HG03135 (cell line): ENCODE measurements around the gene TNFAIP2.
A peak's percentile ranks its signal among the peaks of the same experiment; 100 is the strongest.

Experiments used
- ATAC-seq: cut with Tn5 transposase; IDR thresholded peaks from one replicate; pipeline ENCODE4 v1.9.1; 2021; ENCODE audit warnings: mild to moderate bottlenecking, moderate library complexity; ENCODE audit not compliant: unreplicated experiment

The TNFAIP2 gene, protein sequence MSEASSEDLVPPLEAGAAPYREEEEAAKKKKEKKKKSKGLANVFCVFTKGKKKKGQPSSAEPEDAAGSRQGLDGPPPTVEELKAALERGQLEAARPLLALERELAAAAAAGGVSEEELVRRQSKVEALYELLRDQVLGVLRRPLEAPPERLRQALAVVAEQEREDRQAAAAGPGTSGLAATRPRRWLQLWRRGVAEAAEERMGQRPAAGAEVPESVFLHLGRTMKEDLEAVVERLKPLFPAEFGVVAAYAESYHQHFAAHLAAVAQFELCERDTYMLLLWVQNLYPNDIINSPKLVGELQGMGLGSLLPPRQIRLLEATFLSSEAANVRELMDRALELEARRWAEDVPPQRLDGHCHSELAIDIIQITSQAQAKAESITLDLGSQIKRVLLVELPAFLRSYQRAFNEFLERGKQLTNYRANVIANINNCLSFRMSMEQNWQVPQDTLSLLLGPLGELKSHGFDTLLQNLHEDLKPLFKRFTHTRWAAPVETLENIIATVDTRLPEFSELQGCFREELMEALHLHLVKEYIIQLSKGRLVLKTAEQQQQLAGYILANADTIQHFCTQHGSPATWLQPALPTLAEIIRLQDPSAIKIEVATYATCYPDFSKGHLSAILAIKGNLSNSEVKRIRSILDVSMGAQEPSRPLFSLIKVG

DNA sequence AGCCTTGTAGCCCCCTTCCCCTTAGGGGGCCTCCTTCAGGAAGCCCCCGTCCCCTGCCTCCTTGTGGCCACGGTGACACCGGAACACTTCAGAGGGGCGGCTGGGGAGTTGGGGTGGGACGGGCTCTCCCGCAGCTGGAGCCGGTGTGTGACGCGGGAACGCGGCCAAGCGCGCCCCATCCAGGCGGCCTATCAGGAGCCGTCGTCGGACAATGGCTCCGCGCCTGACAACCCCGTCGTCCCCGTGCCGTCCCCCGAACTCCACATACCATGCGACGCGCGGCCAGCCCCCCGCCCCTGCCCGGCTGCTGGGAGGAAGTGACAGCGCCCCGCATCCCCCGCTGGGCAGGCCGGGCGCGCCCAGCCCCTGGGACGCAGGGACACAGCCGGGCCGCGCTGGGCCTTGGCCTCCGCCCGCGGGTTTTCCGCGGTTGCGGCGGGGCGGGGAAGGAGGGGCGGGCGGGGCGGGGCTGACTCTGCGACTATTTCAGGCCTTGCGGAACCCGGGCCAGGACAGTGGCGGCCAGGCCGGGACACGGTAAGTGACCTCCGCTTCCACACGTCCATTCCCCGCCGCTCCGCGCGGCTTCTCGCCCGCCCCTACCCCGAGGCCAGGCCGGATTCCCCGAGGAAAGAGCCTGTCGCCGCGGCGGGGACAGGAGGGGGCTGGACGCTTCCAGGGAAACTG lies at the start of gene TNFAIP2:
Gene TNFAIP2 (plus strand): TSS at position 515 of the 687 bp plus-strand sequence. CDS start 2,997 bp downstream, outside the sequence.
- no peak for ATAC-seq

DNA sequence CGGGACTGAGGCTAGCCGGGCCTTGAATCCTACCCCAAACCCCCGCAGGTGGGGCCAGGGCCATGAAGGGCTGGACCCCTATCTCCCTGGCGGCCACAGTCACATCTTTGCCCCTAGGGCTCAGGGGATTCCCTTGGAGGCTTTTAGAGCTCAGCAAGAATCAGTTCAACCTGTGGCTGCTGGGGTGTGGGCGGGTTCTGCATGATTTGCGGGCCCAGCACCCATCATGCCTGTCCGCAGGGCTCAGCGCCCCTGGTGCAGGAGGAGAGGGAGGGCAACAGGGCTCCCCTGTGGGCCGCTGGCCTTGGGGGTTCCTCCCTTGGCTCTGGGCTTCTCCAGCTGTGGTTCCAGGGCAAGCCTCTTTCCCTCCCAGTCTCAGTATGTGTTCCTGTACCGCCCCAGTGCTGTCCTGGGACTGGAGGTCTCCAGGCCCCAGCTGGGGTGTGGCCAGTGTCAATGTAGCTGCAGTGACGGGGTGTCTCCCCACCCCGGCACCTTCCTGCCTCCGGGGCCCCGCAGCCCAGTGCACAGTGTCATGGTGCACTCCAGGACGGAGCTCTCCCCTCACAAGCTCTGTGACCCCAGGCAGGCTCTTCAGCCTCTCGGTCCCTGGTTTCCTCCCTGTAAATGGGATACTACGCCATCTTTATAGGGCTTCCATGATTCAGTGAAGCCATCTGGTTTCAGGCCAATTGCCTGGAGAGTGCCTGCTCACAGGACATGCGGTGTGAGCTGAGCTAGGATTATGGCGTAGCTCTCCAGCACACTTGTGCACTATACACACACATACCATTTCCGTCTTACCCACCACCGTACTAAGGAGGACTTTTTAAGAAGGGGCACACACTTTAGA lies 49.2 kb upstream of the TNFAIP2 start:
- ATAC-seq = no peak

DNA sequence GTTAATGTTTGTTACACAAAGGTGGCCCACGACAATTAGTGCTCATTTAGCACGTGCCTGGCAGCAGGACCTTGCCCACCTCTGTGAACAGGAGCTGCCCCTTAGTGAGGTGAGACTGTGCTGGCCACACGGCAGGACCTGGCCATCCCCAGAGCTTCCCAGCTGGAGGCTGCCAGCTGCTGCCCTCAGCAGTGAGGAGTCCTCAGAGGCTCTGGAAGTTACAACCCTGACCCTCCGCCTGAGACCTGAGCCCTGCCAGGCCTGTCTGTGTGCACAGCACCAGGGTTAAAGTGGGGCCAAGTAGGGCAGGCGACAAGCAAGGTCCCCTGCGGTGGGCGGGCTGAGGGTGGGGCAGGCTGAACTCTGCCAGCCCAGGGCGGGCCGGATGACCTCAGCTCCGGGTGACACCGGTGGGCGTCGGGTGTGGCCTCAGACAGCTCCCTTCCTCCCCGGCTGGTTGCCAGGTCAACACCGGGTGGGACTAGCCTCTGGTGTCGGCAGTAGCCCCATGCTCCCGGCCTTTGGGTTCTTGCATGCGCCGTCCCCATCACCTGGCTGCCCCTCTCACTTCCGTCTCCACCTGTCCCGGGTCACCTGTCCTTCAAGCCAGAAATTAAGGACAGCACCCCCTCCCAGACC lies 48.4 kb upstream of the TNFAIP2 start:
- no peak for ATAC-seq

DNA sequence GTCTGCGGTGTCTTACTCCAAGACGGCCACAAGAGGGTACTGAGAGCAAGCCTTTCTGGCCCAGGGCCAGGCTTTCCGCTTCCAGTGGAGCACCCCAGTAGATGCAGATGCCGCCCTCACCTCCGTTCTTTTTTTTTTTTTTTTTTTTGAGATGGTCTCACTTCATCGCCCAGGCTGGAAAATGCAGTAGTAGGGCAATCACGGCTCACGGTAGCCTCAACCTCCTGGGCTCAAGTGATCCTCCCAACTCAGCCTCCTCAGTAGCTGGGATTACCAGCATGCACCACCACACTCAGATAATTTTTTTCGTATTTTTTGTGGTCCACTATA lies 44.9 kb upstream of the TNFAIP2 start:
- peak; percentile 47 for ATAC-seq

DNA sequence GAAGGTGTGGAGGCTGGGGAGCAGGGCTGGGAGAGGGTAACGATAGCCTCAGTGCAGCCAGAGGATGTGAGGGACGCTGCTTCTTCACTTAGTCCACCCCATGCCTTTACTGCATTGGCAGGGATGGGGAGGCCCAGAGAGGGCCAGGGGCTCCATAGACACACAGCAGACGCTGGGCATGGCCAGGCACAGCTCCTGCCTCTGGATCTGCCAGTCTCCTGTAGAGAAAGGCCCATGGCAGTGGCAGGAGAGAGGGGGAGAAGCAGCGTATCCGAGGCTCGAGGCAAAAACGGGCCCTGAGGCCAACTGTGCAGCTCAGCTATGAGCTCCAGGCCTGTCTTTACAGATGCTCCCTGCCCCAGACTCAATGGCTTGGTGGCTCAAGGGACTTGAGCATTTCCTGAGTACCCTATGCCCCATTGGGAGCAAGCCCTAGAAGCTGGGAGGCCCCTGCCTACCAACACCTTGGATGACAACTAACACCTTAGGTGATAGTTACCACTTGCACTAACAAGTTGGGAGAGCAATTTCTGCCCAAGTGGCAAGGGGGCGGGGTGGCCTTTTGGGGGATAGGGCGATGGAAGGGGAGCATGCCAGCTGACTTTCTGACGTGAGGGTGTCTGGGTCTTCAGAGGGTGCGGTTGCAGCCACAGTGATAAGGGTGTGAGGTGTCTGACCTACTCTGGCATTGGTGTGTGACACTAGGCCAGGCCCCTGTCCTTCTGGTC lies 44.2 kb upstream of the TNFAIP2 start:
- no peak for ATAC-seq

DNA sequence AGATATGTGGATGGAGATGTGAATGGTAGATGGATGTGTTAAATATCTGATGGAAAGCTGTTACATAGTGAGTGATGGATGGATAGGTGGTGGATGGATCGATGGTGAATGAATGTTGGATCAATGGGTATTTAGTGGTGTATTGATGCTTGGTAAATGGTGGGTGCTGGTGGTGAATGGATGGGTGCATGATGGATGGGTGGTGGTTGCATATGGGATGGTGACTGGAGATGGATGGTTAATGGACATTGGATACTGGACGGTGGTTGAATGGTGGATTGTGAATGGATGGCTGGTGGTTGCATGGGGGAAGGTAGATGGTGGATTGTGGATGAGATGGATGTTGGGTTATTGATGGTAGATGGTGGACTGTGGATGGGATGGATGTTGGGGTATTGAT lies 41.3 kb upstream of the TNFAIP2 start:
- ATAC-seq = no peak

DNA sequence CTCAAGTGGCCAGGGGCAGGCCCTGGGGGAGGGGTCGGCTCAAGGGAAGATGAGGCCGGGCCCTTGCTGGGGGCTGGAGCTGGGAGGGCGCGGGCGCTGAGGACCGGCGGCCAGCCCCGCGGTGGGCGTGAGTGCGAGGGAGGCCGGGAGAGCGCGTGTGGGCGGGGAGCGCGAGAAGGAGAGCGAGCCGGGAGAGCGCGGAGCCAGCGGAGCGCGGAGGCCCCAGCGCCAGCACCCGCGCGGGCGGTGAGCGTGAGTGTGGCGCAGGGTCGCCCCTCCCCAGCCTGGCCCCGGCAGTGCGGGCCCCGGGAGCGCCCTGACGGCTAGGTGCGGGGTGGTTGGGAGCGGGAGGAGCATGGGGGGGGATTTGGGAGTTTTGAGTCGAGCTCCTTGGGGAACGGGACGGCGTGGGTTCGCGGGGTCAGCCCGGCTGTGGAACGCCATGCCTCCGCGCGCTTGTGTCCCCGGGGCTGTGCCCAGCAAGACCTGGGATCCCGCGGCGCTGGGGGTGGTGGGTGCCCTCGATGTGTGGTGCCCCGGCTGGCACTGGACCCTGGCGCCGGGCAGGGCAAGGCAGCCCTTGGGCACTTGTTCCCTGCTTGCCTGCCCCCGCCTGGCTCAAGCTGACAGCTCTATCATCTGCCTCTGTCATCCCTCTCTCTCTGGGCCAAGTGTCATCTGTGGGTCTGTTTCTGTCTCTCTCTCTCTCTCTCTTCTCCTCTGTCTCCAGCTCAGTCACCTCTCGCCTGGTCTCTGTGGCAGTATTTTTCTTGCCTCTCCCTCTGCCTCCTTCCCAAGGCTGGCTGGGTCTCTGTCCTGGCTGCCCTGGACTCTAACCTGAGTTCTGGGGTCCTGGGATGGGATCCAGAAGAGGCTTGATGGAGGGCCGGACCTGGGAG lies 39.0 kb upstream of the TNFAIP2 start, which contains the start of gene LBHD2:
Gene LBHD2 (plus strand): TSS at position 190 of the 899 bp plus-strand sequence. CDS start 1,803 bp downstream, outside the sequence.
- ATAC-seq = no peak

DNA sequence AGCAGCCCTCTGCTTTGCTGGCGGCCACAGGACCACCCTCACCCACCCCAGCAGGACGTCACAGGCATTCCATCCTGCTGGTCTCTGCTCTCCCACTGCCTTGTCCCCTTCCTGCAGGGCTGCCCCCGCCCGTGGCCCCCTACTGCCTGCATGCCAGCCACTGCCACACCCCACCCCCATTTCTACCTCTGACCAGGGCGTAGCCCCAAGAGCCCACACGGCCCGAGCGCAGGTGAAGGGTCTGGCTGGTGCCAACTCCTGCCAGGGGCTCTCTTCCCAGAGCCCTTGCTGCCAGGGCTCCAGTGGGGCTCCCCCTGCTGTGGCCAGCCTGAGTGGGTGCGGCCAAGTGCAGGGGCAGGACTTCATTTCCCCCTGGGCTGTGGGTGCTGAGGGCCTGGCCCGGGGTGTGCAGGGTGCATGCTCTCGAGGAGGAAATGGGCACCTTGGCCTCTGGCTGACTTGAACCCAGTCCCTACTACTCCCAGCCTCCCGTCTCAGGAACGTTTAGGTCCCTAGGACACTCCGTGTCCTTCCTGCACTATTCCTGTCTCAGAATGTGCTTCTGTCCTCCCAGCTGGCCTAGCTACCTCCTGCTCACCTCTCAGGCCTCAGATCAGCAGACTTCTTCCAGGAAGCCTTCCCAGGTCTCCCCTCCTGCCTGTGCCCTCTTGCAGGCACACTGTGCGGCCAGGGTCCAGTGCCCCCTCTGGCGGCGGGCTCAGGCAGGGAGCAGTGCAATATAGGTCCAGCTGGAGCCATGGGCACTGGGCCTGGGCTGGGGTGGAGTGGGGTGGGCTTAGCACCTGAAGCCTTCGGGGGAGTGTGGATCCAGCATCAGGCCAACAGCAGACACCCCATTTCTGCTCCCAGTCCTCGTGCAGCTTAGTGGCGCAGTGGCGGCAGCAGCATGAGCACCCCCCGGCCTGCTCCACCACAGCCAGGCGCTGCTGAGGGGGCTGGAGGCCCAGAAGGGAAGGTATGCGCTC lies 37.9 kb upstream of the TNFAIP2 start:
- no peak for ATAC-seq

DNA sequence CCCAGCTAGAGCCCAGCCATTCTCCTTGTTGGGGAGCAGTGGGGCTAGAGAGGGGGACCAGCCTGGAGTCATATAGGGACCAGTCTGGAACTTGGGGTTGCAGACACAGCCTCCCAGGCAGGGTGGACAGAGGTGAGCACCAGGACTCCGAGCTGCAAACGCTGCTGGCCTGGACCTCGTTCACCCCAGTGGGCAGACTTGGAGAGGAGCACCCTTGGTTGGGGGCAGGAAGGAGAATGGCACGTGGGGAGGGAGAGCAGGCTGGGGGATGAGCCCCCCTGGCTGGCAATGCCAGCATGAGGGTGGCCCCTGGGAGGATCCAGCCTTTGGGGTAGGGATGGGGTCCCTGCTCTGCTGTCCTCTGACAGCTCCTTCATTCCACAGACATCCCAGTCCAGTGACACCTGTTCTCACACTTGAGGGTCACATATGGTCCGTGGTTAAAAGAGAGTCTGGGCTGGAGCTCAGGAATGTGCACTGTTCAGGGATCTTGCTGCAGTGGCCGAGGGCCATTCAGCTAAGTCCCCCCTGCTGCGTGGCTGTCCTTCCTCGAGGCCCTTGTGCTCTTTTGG lies 36.4 kb upstream of the TNFAIP2 start:
- ATAC-seq = no peak

DNA sequence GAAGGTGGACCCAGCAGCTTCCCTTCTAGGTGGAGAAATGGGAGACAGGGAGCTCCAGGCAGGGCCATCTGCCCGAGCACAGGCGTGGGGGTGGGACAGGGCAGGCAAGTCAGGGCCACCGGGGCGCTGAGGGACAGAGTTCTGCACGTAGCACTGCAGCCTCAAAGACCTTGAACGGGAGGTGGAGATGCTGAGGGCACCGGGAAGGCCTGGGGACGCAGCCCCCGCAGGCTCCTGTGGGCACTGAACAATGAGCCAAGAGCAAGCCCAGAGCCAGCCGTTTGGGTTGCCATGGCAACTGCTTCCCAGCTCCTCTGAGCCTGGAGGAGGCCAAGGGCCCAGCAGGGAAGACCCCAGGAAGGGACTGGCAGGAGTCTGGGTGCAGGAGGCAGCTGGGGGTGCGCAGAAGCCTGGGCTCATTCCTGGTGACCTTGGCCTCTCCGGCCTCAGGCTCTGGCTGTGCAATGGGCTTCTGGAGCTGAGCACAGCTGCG lies 35.9 kb upstream of the TNFAIP2 start:
- ATAC-seq = no peak

DNA sequence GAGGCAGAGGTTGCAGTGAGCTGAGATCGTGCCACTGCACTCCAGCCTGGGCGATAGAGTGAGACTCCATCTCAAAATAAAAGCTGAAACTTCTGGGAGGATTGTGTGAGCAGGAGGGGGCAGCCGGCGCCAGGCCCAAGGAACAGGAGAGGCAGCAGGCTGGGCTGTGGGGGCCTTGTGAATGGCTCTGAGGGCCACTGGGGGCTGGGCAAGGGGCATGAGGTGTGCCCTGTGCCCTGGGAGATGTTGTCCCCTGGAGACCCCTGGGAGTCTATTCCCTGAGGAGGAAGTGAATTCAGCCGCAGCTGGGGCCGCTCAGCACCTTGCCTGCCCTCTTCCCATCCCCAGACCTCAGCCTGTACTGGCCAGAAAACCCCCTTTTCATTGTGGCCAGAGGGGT lies 34.3 kb upstream of the TNFAIP2 start:
- no peak for ATAC-seq

DNA sequence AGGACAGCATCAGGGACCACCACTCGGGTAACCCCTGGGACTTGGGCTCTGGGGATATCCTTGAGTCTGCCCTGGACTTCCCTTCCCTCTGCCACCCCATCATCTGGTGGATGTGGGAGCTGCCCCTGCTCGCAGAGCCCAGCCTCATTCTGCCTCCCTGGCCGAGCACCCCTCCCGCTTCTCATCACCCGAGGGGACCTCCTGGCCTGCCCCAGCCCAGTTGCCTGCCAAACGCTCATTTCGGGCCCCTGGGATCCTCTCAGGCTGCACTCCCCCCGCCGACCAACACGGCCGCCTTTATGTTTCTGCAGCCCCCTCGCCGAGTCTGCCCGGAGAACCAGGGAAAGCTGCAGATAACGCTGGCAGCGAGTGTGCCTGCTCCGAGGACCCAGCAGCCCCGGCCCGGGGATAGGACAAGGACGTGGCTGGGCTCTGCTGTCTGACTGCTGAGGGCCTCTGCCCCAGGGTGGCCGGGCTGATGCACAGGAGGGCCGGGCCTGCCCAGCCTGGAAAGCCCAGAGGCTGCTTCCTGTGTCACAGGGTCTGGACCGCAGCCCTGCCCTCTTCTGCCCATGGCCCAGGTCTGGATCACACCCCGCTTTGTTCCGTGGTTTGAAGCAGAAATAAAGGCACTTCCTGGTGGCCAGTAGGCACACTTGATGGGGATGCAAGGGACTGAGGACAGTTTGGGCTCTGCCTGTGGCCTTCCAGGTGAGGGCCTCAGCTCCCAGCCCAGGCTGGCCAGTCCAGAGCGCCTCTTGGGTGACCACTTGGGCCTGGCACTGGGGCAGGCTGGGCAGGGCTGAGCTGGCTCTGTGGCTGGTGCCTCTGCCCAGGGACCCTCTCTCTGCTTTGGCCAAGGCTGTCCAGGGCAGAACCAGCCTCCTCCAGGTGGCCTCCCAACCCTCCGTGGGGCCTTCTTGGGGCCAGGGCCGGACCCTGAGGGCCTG lies 33.6 kb upstream of the TNFAIP2 start:
- ATAC-seq = no peak

DNA sequence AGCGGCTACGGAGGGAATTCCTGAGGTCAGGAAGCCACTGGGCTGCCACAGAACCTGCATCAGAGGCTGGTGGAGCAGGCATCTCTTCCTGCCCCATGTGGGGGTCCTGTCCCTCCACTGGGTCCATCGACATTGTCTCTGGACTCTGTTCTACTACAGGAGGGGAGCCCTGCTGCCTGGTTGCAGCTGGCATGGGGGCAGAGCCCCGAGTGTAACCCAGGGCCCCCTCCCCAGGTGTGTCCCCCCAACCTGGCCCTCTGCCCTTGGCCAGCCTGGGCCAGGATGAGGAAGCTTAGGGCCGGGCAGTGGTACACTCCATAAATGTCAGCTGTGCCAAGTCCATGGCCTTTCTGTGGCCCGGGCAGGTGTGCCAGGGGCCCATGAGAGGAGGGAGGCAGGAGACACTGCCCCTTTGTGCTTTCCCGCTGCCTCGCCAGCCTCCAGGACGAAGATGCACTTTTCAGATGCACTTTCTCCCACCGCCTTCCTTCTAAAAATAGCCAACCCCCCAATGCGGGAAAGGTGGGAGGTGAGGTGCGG lies 32.7 kb upstream of the TNFAIP2 start:
- no peak for ATAC-seq

DNA sequence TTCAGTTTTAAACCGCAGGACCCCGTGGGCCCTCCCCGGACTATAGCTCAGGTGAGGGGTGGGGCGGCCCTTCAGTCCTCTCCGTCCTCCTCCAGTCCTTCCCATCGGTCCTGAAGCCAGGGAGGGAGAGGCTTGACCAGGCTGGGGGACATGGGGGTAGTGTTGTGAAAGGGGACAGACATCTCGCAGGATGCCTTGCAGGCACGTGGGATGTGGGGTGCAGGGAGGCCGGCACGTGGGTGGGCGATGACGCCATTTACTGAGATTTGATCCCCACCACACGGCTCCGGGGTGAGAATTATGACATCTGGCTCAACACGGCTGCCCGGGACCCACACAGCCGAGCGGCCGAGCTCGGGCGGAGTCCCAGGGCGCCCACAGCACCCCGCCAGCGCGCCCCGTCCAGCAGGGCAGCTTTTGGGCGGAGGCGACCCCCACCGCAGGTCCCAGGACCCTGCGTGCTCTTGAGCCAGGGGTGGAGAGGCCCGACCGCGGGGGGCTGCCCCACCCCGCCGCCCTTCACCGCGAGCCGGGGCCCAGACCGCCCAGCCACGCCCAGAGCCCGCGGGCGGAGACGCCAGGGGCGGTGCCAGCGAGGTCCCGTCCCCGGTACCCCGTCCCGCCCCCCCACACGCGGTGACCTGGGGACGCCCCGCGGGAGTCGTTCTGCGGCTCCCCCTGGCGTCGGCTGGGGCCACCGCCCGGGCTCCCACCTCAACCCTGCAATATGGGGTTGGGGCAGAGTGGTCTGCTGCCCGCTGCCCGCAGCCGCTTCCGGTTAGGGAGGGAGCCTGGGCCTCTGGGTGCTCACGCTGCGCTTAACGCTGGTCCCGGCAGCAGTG lies 32.0 kb upstream of the TNFAIP2 start:
- ATAC-seq = no peak

DNA sequence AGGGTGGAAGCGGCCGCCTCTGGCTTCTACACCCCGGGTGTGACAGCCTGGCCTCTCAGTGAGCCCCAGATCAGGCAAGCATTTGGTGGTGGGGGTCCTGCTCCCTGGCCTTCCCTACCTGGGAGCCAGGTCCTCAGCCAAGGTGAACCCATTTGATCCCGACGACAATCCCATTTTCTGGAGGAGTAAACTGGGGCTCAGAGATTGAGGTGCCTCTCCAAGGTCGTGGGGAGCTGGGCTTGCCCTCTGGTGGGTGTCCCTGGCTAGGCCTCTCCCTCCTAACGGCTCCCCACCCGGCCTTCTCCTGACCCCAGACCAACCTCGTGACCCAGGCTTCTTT lies 31.4 kb upstream of the TNFAIP2 start:
- ATAC-seq = no peak
